HCT116 (cell line): Measurements from ENCODE around the gene PLEKHA5. TPM values are rescaled to one million over a fixed set of nuclear protein-coding genes. Genes with fewer than 3 reads are reported as not detected.

Experiments used
- ATAC-seq: fragments of 200-7000 bp; cut with Tn5 transposase; 2 replicates; pipeline ENCODE4 v1.9.1; 2020; ENCODE audit warnings: mild to moderate bottlenecking, moderate library complexity
- BruUV-seq: library from RNA; stranded (reverse); fragments of 400-500 nt; replicated peaks from 2 replicates; lab custom pipeline; 2021; lab: Mats Ljungman, UMichigan
- CTCF ChIA-PET: fragments of 300-600 bp; sonication (Branson Sonifier 250); formaldehyde crosslinking; loops from one replicate; lab custom pipeline; 2021; ENCODE audit warnings: antibody characterized with exemption; lab: Charles Lee
- POLR2A ChIA-PET: fragments of 300-600, 350-600 bp; sonication (Branson Sonifier 250); formaldehyde crosslinking; loops from one replicate; lab custom pipeline; 2021; ENCODE audit warnings: antibody characterized with exemption; lab: Charles Lee
- RAD21 ChIA-PET, 2 experiments: fragments of 300-600 bp; sonication (Branson Sonifier 250); formaldehyde crosslinking; loops; one replicate each; lab custom pipeline; 2023; ENCODE audit warnings: low total read pairs in 2 of 2; ENCODE audit not compliant: uncharacterized antibody in 2 of 2, unreplicated experiment in 2 of 2, low non-redundant PET in 1 of 2; lab: Charles Lee
- DNase-seq: peaks from one replicate; pipeline ENCODE4 v3.0.0-alpha.2; 2010; ENCODE audit warnings: low read depth, low spot score
- H2AFZ ChIP-seq: fragments of 200-600 bp; shearing (Covaris generic), sonication (generic); 2 replicates; pipeline ENCODE4 v1.6.1; 2017; ENCODE audit warnings: low read depth, mixed run types, mixed read lengths, antibody characterized with exemption, low read length; ENCODE audit not compliant: poor library complexity, severe bottlenecking
- H3K27ac ChIP-seq: 2 replicates; pipeline ENCODE4 v1.5.1; 2012; ENCODE audit warnings: low read depth, low read length
- H3K27me3 ChIP-seq: fragments of 200-600 bp; sonication (generic); 2 replicates; pipeline ENCODE4 v1.6.1; 2016; ENCODE audit warnings: mixed run types, low read length, mixed read lengths; ENCODE audit not compliant: insufficient read depth
- H3K36me3 ChIP-seq, 2 experiments: fragments of 200-500 bp in 1 of 2; fragments of 200-600 bp in 1 of 2; sonication (Bioruptor generic) in 1 of 2; sonication (generic) in 1 of 2; 2 replicates each; pipeline versions ENCODE4 v1.5.1 to v1.6.1; 2014 to 2016; ENCODE audit warnings: low read length in 2 of 2, inconsistent platforms in 1 of 2, mixed read lengths in 1 of 2, mixed run types in 1 of 2; ENCODE audit not compliant: insufficient read depth in 2 of 2, control insufficient read depth in 1 of 2
- H3K4me1 ChIP-seq, 2 experiments: fragments of 200-600 bp in 1 of 2; sonication (generic) in 1 of 2; 2 replicates each; pipeline versions ENCODE4 v1.5.1 to v1.6.1; 2012 to 2017; ENCODE audit warnings: low read length in 2 of 2, inconsistent platforms in 1 of 2, mild to moderate bottlenecking in 1 of 2, mixed read lengths in 1 of 2, mixed run types in 1 of 2, moderate library complexity in 1 of 2; ENCODE audit not compliant: insufficient read depth in 2 of 2, control insufficient read depth in 1 of 2
- H3K4me2 ChIP-seq: fragments of 200-600 bp; sonication (generic); 2 replicates; pipeline ENCODE4 v1.6.1; 2017; ENCODE audit warnings: mixed run types, low read length, mixed read lengths
- H3K4me3 ChIP-seq, 2 experiments: fragments of 200-600 bp in 1 of 2; sonication (generic) in 1 of 2; replicated peaks in 1 of 2; 2 replicates each; pipeline ENCODE4 v1.5.1; 2011 to 2016; ENCODE audit warnings: low read length in 2 of 2, control low read depth in 1 of 2, low read depth in 1 of 2, mild to moderate bottlenecking in 1 of 2, mixed read lengths in 1 of 2, mixed run types in 1 of 2
- H3K79me2 ChIP-seq: fragments of 200-600 bp; sonication (generic); 2 replicates; pipeline ENCODE4 v1.6.1; 2017; ENCODE audit warnings: mild to moderate bottlenecking, mixed run types, low read length, moderate library complexity, mixed read lengths; ENCODE audit not compliant: insufficient read depth
- H3K9ac ChIP-seq: fragments of 200-600 bp; sonication (generic); 2 replicates; pipeline ENCODE4 v1.6.1; 2016; ENCODE audit warnings: low read length, mixed read lengths
- H3K9me2 ChIP-seq: fragments of 200-600 bp; sonication (generic), shearing (Covaris generic); 2 replicates; pipeline ENCODE4 v1.6.1; 2017; ENCODE audit warnings: mixed run types, mild to moderate bottlenecking, moderate library complexity; ENCODE audit not compliant: insufficient read depth
- H3K9me3 ChIP-seq, 2 experiments: fragments of 200-500 bp in 1 of 2; fragments of 200-600 bp in 1 of 2; sonication (Bioruptor generic) in 1 of 2; sonication (generic) in 1 of 2; 2 replicates each; pipeline ENCODE4 v1.6.1; 2014 to 2017; ENCODE audit warnings: low read length in 2 of 2, mixed read lengths in 2 of 2, inconsistent platforms in 1 of 2, low read depth in 1 of 2, mild to moderate bottlenecking in 1 of 2, mixed run types in 1 of 2, moderate library complexity in 1 of 2; ENCODE audit not compliant: control insufficient read depth in 1 of 2, insufficient read depth in 1 of 2
- H4K20me1 ChIP-seq: fragments of 200-600 bp; sonication (generic), shearing (Covaris generic); 2 replicates; pipeline ENCODE4 v1.6.1; 2017; ENCODE audit warnings: mixed run types, mild to moderate bottlenecking, moderate library complexity; ENCODE audit not compliant: insufficient read depth
- CBX3 ChIP-seq: IDR thresholded peaks from 2 replicates; pipeline ENCODE4 v1.6.1; 2012; ENCODE audit warnings: low read depth
- EZH2 ChIP-seq: fragments of 200-600 bp; sonication (generic); IDR thresholded peaks from 2 replicates; pipeline ENCODE4 v1.6.1; 2017; ENCODE audit warnings: antibody characterized with exemption, mixed run types
- SRF ChIP-seq: IDR thresholded peaks from 2 replicates; pipeline ENCODE4 v1.6.1; 2012; ENCODE audit warnings: low read depth
- intact Hi-C: fragments of 100-400 bp; cut with micrococcal nuclease; formaldehyde crosslinking; loops from 2 replicates; pipeline ENCODE4 v1.10.0; 2022
- total RNA-seq: library from RNA; stranded (reverse); gene quantifications from one replicate; pipeline ENCODE4 v1.2.1, GENCODE V29; 2021; ENCODE audit not compliant: unreplicated experiment
- TF ChIP-seq, protein P1 (sequence below): IDR thresholded peaks from 2 replicates; pipeline ENCODE4 v1.6.1; 2012; ENCODE audit warnings: low read depth
- TF ChIP-seq, protein P2 (sequence below), 3 experiments: fragments of 200-600 bp in 1 of 3; sonication (generic) in 1 of 3; IDR thresholded peaks in 2 of 3; conservative IDR thresholded peaks in 1 of 3; 2 replicates each; pipeline ENCODE4 v1.5.1; 2012 to 2017; ENCODE audit warnings: low read depth in 2 of 3, low read length in 2 of 3, antibody characterized with exemption in 1 of 3, borderline replicate concordance in 1 of 3, control low read depth in 1 of 3, mild to moderate bottlenecking in 1 of 3, mixed read lengths in 1 of 3, mixed run types in 1 of 3, moderate library complexity in 1 of 3; ENCODE audit not compliant: insufficient read depth in 1 of 3
- TF ChIP-seq, protein P3 (sequence below): IDR thresholded peaks from 2 replicates; pipeline ENCODE4 v1.6.1; 2011; ENCODE audit warnings: mild to moderate bottlenecking, low read length, moderate library complexity; ENCODE audit not compliant: insufficient replicate concordance; ENCODE audit errors: extremely low read depth

PLEKHA5 gene
- total RNA-seq, 1 experiment from 2014 or later = 18.9 TPM

DNA sequence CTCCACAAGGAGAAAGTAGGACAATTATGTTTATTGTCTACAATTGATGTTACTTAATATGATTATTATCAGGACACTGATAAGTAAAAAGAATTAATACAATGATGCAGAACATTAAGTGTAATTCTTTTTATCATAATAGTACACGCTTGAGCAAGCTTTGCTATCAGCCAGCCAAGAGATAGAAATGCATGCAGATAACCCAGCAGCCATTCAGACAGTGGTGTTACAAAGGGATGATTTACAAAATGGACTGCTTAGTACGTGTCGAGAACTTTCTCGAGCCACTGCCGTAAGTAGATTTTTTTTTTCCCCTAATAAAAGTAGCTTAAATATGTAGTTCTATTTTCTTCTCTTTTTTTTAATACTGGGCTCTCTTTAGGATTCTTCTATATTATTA lies 192.8 kb downstream of the PLEKHA5 start:
- no peaks in the 10 kb centered on the region for H3K9me2 ChIP-seq
- no peak overlapping the region for H3K4me2 ChIP-seq
- RAD21 ChIA-PET = no interaction called here
- H3K27me3 ChIP-seq = no peaks in the 10 kb centered on the region
- H3K9me3 ChIP-seq = no peaks in the 10 kb centered on the region; a peak in 1 of 4 replicates
- TF ChIP-seq, protein P1, sequence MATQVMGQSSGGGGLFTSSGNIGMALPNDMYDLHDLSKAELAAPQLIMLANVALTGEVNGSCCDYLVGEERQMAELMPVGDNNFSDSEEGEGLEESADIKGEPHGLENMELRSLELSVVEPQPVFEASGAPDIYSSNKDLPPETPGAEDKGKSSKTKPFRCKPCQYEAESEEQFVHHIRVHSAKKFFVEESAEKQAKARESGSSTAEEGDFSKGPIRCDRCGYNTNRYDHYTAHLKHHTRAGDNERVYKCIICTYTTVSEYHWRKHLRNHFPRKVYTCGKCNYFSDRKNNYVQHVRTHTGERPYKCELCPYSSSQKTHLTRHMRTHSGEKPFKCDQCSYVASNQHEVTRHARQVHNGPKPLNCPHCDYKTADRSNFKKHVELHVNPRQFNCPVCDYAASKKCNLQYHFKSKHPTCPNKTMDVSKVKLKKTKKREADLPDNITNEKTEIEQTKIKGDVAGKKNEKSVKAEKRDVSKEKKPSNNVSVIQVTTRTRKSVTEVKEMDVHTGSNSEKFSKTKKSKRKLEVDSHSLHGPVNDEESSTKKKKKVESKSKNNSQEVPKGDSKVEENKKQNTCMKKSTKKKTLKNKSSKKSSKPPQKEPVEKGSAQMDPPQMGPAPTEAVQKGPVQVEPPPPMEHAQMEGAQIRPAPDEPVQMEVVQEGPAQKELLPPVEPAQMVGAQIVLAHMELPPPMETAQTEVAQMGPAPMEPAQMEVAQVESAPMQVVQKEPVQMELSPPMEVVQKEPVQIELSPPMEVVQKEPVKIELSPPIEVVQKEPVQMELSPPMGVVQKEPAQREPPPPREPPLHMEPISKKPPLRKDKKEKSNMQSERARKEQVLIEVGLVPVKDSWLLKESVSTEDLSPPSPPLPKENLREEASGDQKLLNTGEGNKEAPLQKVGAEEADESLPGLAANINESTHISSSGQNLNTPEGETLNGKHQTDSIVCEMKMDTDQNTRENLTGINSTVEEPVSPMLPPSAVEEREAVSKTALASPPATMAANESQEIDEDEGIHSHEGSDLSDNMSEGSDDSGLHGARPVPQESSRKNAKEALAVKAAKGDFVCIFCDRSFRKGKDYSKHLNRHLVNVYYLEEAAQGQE = no peak
- TF ChIP-seq CBX3 = no peak
- TF ChIP-seq EZH2 = no peak
- no peak for TF ChIP-seq SRF
- TF ChIP-seq, protein P2, sequence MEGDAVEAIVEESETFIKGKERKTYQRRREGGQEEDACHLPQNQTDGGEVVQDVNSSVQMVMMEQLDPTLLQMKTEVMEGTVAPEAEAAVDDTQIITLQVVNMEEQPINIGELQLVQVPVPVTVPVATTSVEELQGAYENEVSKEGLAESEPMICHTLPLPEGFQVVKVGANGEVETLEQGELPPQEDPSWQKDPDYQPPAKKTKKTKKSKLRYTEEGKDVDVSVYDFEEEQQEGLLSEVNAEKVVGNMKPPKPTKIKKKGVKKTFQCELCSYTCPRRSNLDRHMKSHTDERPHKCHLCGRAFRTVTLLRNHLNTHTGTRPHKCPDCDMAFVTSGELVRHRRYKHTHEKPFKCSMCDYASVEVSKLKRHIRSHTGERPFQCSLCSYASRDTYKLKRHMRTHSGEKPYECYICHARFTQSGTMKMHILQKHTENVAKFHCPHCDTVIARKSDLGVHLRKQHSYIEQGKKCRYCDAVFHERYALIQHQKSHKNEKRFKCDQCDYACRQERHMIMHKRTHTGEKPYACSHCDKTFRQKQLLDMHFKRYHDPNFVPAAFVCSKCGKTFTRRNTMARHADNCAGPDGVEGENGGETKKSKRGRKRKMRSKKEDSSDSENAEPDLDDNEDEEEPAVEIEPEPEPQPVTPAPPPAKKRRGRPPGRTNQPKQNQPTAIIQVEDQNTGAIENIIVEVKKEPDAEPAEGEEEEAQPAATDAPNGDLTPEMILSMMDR (IDR thresholded peaks at IDR 0.05 in 2 of 3, conservative IDR thresholded peaks at IDR 0.05 in 1 of 3; ENCODE audit: borderline replicate concordance in 1 of 3, insufficient read depth in 1 of 3, low read depth in 2 of 3, low read length in 2 of 3) = no peak
- TF ChIP-seq, protein P3, sequence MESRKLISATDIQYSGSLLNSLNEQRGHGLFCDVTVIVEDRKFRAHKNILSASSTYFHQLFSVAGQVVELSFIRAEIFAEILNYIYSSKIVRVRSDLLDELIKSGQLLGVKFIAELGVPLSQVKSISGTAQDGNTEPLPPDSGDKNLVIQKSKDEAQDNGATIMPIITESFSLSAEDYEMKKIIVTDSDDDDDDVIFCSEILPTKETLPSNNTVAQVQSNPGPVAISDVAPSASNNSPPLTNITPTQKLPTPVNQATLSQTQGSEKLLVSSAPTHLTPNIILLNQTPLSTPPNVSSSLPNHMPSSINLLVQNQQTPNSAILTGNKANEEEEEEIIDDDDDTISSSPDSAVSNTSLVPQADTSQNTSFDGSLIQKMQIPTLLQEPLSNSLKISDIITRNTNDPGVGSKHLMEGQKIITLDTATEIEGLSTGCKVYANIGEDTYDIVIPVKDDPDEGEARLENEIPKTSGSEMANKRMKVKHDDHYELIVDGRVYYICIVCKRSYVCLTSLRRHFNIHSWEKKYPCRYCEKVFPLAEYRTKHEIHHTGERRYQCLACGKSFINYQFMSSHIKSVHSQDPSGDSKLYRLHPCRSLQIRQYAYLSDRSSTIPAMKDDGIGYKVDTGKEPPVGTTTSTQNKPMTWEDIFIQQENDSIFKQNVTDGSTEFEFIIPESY = no peak
- no peaks in the 10 kb centered on the region; a peak in 1 of 4 replicates for H3K36me3 ChIP-seq
- intact Hi-C loops = no loop called here
- H3K4me3 ChIP-seq = no peak overlapping the region
- no peak overlapping the region for H3K27ac ChIP-seq
- CTCF ChIA-PET = no interaction called here
- no peaks in the 10 kb centered on the region for H3K4me1 ChIP-seq
- ATAC-seq (no peak), DNase-seq (no peak)
- no peaks in the 10 kb centered on the region for H3K79me2 ChIP-seq
- no peak overlapping the region for H2AFZ ChIP-seq
- no peaks in the 10 kb centered on the region for H4K20me1 ChIP-seq
- H3K9ac ChIP-seq = no peak overlapping the region
- POLR2A ChIA-PET = no interaction called here
- no TSS peak for BruUV-seq
